Cardiac muscle cell (in vitro differentiated cells and primary cell): ENCODE data around the gene EIF1AD. TPM values are rescaled to one million over a fixed set of nuclear protein-coding genes. Genes with fewer than 3 reads are reported as not detected.
"Not testable (repeated sequence)": the region's sequence is repeated elsewhere in the genome, so short reads cannot be mapped to it uniquely, and the experiment has no call there.

ENCODE experiments used
- DNase-seq, 2 donors: peaks; one replicate each; pipeline versions ENCODE4 v3.0.0 to v3.0.0-alpha.2; 2010 to 2017; ENCODE audit warnings: low read depth in 1 of 2, low spot score in 1 of 2
- H3K27ac ChIP-seq: fragments of 200-600 bp; sonication (generic); 2 replicates; pipeline ENCODE4 v1.5.1; 2016
- H3K27me3 ChIP-seq: fragments of 200-600 bp; sonication (generic); 2 replicates; pipeline ENCODE4 v1.6.0; 2016; ENCODE audit warnings: control low read depth
- H3K36me3 ChIP-seq: fragments of 200-600 bp; sonication (generic); 2 replicates; pipeline ENCODE4 v1.5.1; 2016; ENCODE audit warnings: control low read depth
- H3K4me1 ChIP-seq: fragments of 200-600 bp; sonication (generic); 2 replicates; pipeline ENCODE4 v1.8.1; 2017; ENCODE audit warnings: low read depth, mild to moderate bottlenecking, mixed run types
- H3K4me3 ChIP-seq: fragments of 200-600 bp; sonication (generic); 2 replicates; pipeline ENCODE4 v1.5.1; 2016; ENCODE audit warnings: mild to moderate bottlenecking
- H3K9me3 ChIP-seq: fragments of 200-600 bp; sonication (generic); 2 replicates; pipeline ENCODE4 v1.5.1; 2017; ENCODE audit warnings: low read depth, mild to moderate bottlenecking, control low read depth
- polyA plus RNA-seq: library from polyadenylated mRNA; unstranded; fragments of >200 nt; fragmentation: Nextera tagmentation; extraction: Ambion mirVana; gene quantifications from 2 replicates; pipeline ENCODE4 v1.2.1, GENCODE V29; 2016
- total RNA-seq: library from RNA; depleted of rRNA; stranded (reverse); fragments of >200 nt; gene quantifications from 2 replicates; pipeline ENCODE4 v1.2.3, GENCODE V29; 2016
- TF ChIP-seq, protein P1 (sequence below): IDR thresholded peaks from 2 replicates; pipeline ENCODE4 v1.5.1; 2012; ENCODE audit warnings: low read depth, mild to moderate bottlenecking, low read length

Gene EIF1AD
- total and polyA plus RNA-seq, 2 experiments from 2014 or later, result 24.6 to 36.8 TPM

GRCh38 chr11:66011239-66011784 lies 9.4 kb upstream of the EIF1AD start:
- no peak overlapping the region for H3K27ac ChIP-seq
- TF ChIP-seq, protein P1, sequence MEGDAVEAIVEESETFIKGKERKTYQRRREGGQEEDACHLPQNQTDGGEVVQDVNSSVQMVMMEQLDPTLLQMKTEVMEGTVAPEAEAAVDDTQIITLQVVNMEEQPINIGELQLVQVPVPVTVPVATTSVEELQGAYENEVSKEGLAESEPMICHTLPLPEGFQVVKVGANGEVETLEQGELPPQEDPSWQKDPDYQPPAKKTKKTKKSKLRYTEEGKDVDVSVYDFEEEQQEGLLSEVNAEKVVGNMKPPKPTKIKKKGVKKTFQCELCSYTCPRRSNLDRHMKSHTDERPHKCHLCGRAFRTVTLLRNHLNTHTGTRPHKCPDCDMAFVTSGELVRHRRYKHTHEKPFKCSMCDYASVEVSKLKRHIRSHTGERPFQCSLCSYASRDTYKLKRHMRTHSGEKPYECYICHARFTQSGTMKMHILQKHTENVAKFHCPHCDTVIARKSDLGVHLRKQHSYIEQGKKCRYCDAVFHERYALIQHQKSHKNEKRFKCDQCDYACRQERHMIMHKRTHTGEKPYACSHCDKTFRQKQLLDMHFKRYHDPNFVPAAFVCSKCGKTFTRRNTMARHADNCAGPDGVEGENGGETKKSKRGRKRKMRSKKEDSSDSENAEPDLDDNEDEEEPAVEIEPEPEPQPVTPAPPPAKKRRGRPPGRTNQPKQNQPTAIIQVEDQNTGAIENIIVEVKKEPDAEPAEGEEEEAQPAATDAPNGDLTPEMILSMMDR, result no peak
- peaks cover 24% of the 10 kb centered on the region for H3K27me3 ChIP-seq
- H3K9me3 ChIP-seq, result no peaks in the 10 kb centered on the region
- H3K4me1 ChIP-seq, result no peaks in the 10 kb centered on the region
- H3K36me3 ChIP-seq, result no peaks in the 10 kb centered on the region
- H3K4me3 ChIP-seq, result no peak overlapping the region
- DNase-seq, result peak in 1 of 2 donors; percentile 33

DNA sequence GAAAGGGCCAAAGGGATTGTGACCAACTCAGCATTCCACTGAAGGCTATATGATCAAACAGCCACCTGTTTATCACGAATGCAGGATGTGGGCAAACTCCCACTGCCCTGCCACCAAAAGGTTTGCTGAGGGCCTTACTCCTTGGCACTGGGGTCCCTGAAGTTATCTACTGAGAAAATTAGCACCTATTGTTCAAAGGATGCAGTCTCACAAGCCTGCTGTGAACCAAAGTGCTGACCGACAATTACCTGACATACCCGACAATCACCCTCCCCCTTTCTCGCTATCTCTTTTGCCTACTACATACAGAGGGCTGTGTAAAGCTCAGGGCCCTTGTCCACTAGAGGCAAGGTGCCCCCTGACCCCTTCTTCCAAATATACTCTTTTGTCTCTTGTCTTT lies 8.1 kb upstream of the EIF1AD start:
- peaks cover 24% of the 10 kb centered on the region for H3K27me3 ChIP-seq
- not testable (repeated sequence) for H3K27ac ChIP-seq, H3K9me3 ChIP-seq, H3K36me3 ChIP-seq, DNase-seq, H3K4me1 ChIP-seq, H3K4me3 ChIP-seq

DNA sequence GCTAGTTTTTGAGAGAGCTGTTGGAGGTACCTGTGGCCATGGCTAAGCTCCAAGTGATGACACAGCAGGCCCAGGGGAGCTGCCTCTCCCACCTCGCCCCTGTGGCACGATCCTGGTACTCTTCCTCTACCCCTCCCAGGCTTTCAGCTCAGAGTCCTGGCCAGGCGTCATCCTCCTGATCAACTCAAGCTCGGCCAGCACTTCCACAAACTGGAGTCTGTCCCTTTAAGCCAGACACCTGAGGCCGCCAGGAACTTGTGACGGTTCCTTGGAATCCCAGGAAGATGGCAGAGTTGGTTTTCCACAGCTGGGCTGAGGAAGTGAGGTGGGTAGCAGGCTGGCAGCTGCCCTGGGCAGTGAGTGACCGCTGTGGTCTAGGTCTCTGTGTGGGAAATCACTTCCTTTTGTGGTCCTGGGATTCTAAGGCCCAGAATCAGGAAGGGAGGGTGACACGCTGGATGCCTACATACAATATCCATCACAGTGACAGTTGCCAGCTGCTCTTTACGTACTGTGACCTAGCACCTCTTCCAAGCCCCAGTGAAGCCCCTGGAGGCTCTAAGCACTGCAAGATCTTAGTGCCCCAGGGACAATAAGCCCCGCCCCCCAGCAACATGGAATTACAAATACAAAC lies 6.6 kb upstream of the EIF1AD start:
- H3K36me3 ChIP-seq, result peaks cover 3% of the 10 kb centered on the region
- H3K27ac ChIP-seq, result no peak overlapping the region
- H3K9me3 ChIP-seq, result no peaks in the 10 kb centered on the region
- TF ChIP-seq, protein P1, result no peak
- no peak for DNase-seq
- peaks cover 24% of the 10 kb centered on the region for H3K27me3 ChIP-seq
- no peak overlapping the region for H3K4me3 ChIP-seq
- no peaks in the 10 kb centered on the region for H3K4me1 ChIP-seq

- H3K36me3 ChIP-seq, result peaks cover 3% of the 10 kb centered on the region
- no peak for DNase-seq
- no peaks in the 10 kb centered on the region for H3K9me3 ChIP-seq
- no peaks in the 10 kb centered on the region for H3K4me1 ChIP-seq
- peaks cover 24% of the 10 kb centered on the region for H3K27me3 ChIP-seq
- no peak overlapping the region for H3K4me3 ChIP-seq
- no peak overlapping the region for H3K27ac ChIP-seq
- TF ChIP-seq, protein P1, result no peak
Observed at GRCh38 chr11:66008095-66008467, 6.1 kb upstream of the EIF1AD start.

DNA sequence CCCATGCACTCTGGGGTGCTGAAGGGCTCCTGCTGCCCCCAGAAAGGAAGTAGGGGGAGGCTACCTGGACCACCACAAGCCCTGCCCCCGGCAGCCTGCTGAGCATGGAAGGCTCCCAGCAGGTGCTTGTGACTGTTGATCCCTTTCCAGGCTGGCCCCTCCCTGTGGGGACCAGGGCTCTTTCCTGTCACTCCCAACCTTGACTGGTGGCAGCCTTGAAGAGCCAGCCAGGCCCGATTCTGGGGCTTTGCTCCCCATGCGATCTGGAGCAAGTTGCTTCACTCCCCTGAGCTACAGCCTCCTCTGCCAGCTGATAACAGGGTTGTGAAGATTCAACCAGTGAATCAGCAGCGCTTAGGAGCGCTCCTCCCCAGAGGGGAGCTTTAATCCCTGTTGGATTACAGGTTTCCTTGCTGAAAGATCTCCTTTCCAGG lies 5.3 kb upstream of the EIF1AD start:
- Histone ChIP-seq H3K27me3 (peaks cover 20% of the 10 kb centered on the region), H3K4me1 (no peaks in the 10 kb centered on the region), H3K27ac (no peak overlapping the region), H3K4me3 (no peak overlapping the region), H3K9me3 (no peaks in the 10 kb centered on the region), H3K36me3 (peaks cover 3% of the 10 kb centered on the region)
- peak in 1 of 2 donors; percentile 18 for DNase-seq
- TF ChIP-seq, protein P1, result no peak

DNA sequence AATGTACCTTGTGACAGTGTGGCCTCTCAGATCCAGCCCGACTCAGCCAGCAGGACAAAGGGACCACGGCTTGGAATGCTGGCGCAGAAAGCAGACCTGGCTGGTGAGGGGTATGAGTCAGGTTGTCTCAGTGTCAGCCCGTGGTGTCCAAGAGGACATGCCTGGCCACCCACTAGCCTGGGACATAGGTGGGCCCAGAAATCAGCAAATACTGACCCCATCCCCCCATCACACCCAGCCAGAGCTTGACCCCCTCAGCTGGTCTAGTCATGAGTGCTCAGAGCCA lies 4.9 kb upstream of the EIF1AD start:
- Histone ChIP-seq H3K27ac (no peak overlapping the region), H3K9me3 (no peaks in the 10 kb centered on the region), H3K4me3 (no peak overlapping the region), H3K27me3 (peaks cover 16% of the 10 kb centered on the region), H3K36me3 (peaks cover 3% of the 10 kb centered on the region), H3K4me1 (no peaks in the 10 kb centered on the region)
- DNase-seq, result no peak
- TF ChIP-seq, protein P1, result no peak
